Left kidney (tissue), 2 donors: Measurements from ENCODE around the gene HINFP. TPM values are rescaled to one million over a fixed set of nuclear protein-coding genes. Genes with fewer than 3 reads are reported as not detected.
"Not testable (repeated sequence)": the region's sequence is repeated elsewhere in the genome, so short reads cannot be mapped to it uniquely, and the experiment has no call there.

Experiments
- DNase-seq: peaks from one replicate; pipeline ENCODE4 v3.0.0-alpha.2; 2013
- polyA plus RNA-seq: library from polyadenylated mRNA; unstranded; fragments of 120-200 nt; gene quantifications from one replicate; pipeline ENCODE4 v1.2.1, GENCODE V29; 2013; ENCODE audit not compliant: insufficient read length

The HINFP gene
- polyA plus RNA-seq, 1 donor: 43.3 TPM

DNA sequence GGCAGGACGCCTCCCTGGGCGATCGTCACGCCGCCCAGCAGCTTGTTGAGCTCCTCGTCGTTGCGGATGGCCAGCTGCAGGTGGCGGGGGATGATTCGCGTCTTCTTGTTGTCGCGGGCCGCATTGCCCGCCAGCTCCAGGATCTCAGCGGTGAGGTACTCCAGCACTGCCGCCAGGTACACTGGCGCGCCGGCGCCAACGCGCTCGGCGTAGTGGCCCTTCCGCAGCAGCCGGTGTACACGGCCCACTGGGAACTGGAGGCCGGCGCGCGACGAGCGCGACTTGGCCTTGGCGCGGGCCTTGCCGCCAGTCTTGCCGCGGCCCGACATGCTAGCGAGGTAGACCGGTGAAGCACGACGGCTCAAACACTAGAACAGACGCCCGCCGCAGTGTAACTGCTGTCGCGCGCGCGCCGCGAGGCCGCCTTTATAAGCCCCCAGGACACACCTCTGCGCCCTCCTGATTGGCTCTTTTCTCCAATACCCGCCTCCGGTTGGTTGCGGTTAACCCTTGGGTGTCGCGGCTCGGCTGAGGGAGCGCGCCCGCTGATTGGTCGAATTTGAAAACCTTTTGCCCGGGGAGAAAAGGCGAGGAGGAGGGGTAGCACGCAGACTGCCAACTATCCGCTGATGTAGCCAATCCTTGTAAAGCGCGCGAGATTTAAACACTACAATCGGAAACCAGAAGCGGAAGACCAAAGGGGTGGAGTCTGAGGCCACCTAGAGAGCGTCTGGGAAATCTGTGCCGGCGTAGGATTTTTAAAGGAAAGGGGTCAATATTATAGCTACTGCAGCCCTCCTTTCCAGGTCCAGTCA is 26.1 kb upstream of the HINFP start:
- peak; percentile 99 for DNase-seq

DNA sequence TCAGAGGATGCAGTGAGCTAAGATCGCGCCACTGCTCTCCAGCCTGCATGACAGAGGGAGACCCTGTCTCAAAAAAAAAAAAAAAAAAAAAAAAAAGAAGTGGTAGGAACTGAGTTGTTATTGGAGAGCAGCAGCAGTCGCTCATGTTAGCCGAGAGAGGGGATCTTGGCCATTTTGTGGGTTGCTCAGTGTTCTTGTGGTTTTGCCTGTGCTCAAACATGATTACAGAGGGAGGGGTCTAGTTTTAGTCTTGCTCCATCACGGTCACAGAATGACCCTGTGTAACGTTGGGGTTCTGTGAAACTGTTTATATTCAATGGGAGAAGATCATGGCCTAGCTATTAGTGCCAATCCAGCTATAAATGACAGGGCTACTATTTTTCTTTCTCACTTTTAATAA is 21.7 kb upstream of the HINFP start:
- no peak for DNase-seq

DNA sequence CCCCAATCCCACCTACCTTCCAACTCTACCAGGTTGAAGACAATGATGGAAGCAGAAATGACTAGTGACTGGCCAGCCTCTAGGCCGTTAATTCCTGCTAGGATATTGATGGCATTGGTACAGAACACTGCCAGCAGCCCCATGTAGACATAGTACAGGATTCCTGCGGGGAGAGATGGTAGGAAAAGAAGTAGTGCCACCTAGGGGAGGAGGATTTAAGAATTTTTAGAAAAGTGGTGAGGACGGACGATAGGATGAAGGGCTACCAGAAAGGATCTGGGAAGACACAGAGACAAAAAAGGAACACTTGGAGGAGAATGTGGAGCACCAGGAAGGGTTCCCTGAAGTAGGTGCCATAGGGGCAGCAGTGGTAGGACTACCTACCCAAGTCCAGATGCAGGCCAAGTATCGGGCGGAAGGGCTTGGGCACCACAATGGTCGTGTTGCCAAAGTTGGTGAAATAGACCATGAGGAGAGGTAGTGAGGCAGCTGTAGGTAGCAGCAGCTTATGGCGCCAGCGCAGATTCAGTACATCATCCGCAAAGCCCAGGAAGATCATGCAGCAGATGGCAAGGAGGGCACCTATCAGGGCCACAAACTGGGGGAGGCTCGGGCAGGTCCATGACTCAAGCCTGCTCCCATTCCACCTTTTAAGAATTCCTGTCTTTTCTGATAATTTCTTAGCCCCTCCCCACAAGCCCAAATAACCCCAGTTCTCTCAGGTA is 21.0 kb upstream of the HINFP start:
- DNase-seq: no peak

DNA sequence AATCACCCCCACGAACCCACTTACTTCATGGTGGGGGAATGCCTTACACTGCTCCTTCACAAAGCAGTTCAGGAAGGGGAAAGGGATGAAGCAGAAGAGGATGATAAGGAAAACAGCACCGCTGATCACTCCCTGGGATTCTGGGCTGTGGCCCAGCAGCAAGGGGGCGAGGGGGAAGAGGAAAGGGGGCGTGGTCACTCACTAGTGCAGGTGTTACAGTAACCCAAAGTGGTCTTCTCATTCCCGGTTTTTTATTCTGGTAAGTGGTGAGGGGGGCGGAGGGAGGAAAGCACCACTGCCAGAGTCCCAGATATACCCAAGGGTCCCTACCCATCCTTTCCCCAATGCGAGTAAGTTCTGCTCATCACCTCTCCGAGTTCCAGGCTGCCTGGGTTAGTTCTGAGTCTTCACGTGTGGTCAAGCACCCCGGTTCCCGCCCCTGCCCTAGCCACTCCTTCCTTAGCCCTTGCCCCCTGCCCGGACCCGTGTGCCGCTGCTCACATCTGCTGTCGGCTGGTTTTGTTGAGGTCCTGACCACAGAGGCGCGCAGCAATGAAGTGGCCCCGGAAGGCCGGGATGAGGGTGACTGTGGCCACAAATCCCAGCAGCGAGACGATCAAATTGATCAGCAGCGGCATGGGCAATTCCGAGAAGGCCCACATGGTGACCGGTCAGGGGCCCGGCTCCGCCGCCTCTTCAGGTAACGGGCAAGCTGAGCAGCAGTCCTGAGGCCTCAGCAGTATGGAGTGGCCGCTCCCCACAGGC is 20.2 kb upstream of the HINFP start:
- no peak for DNase-seq

DNA sequence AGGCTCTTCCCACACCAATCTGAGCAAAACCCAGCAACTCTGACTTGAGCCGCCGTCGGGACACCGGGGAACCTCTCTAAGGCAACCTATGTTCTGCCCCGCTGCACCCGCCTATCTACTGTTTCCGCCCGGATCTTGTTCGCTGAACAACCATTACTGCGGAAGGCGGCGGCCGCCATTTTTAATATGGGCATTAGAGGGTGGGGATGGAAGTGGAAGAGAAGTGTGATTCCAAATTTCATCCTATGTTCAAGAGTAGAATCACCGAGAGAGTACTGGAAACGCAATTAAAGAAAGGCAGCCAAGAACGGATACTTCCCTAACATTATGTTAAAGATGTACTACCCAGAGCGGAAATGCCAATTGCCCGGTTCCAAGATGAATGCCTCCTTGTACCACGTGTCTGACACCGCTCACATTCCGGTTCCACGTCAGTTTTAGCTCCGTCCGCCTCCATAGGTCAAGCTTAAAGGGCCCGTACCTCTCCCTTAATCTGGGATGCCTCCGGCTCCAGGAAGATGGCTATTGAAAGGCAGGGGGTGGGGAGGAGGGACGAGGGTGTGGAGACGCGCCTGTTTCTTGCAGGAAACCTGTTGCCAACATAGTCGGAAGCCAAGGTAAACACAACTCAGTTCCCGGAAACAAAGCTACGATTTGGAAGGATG is 19.5 kb upstream of the HINFP start, which contains the start of gene DPAGT1:
DPAGT1 (minus strand) TSS at position 95 of the 665 bp plus-strand sequence. CDS start 198 bp downstream, outside the sequence.
- DNase-seq: peak; percentile 94

DNA sequence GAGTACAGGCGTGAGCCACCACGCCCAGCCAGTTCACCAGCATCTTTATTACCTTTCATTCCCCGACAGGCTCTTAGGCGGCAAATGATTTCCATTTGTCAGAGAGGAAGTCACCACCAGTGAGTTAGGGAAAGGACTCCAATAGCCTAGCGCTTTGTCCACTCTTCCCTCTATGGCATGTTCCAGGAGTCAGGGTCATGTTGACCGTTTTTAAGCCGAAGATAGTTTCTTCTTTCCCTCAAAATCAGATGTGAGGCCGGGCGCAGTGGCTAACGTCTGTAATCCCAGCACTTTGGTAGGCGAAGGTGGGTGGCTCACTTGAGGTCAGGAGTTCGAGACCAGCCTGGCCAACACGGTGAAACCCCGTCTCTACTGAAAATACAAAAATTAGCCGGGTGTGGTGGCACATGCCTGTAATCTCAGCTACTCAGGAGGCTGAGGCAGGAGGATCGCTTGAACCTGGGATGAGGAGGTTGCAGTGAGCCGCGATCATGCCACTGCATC is 18.2 kb upstream of the HINFP start:
- DNase-seq: not testable (repeated sequence)

- no peak for DNase-seq
These were observed 17.6 kb upstream of the HINFP start for GRCh38 chr11:119103793-119104192.

DNA sequence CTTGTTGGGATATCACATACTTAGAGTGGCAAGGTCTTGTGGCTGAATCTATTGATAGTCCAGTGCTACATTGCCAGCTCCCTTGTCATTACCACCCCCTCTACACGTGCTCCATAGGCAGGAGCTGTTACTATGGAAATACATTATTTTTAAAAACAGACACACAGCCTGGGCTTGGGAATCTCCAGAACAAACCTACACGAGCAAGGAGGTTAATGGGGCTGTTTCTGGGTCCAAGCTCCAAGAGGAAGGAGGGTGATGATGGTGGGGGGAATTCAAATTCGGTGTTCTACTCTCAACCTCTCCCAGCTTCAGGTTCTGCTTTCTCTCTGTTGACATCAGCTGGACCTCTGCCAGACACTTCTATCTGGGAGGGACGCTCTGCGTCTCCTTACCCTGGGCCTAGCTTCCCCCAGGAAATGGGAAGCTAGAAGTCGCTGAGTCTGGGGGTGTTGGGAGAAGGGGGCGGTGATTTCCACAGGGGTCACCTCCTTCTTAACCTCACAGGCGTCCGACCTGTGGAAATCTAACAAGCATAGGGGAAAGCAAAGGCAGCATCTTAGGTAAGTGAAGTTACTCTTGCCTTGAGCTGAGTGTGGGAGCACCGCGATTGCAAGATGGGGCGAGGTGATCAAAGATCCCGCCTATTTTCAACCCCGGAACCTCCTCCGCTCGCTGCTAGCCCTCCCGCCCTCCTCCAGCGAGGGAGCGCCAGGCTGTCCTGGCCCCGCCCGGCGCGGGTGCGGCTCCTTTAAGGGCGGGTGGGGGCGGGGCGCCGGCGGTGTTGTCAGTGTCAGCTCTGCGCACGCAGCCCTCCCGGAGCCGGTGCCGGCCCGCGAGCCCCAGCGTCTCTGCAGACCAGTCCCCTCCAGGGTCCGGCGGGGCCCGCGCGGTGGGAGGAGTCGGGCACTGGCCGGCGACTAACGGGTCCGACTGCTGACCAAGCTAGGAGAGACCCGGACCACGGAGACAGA is 14.5 kb upstream of the HINFP start, which contains the start of gene C2CD2L:
C2CD2L (plus strand) TSS at position 781 of the 974 bp plus-strand sequence. CDS start 398 bp downstream, outside the sequence.
- peak; percentile 87 for DNase-seq

DNA sequence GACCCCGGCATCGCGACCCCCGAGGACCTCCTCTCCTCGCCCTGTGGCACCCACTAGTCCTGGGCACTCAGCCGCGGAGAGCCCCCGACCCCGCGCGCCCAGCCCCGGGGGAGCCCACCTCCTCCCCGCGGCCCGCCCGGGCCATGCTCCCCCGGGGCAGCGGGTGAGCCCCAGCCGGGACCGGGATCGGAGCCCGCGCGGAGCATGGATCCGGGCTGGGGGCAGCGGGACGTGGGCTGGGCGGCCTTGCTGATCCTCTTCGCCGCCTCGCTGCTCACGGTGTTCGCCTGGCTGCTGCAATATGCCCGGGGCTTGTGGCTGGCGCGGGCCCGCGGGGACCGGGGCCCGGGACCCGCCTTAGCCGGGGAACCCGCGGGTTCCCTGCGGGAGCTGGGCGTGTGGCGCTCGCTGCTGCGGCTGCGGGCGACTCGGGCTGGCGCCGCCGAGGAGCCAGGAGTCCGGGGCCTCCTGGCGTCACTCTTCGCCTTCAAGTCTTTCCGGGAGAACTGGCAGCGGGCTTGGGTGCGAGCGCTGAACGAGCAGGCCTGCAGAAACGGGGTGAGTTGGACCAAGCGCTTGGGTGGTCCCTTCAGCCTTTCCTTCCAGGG is 13.7 kb upstream of the HINFP start:
- no peak for DNase-seq

DNA sequence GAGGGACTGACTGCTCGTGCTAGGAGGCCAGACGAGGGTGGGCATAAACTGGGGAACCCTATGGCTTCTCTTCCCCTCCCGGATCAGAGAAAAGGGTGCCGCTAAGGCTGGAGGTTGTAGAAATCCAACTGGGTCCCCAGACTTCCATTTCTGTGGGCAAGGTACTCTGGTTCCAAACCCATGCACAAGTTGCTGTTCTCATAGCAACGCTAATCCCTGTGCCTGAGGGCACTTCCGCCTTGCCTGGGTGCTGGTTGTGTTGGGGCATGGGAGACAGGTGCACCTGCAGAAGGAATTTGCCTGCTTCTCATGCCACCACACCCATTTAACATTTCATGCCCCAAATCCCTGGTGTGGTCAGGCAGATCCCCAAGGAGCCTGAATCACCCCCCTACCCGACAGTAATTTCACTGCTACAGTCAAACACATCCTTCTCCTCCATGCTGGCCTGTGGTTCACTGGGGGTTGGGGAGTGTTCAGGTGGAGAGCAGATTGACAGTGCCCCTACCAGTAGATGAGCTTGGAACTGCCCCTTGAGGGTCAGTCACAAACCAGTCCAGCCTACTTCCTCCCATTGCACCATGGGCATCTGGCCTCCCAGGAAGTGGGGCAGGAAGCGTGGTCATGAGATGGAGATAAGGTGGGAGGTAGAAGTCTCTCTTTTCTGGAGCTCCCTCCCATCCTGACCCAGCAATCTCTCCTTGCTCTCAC is 13.1 kb upstream of the HINFP start:
- no peak for DNase-seq

DNA sequence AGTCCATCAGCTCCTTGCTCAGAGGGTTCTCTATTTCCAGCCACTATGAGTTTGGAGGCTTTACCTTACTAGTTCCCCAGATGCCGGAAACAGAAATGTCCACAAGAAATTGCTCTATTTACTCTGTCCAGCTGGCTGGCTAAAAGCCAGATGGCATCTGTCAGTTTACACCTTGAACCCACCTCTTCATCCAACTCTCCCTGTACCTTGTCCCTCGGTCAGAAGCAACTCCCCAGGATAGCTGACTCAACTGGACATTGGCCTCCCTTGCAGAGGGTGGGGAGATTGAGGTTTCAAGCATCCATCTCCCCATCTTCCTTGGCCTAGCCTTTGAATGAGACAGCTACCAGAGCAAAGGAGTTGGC is 12.5 kb upstream of the HINFP start:
- DNase-seq: no peak

DNA sequence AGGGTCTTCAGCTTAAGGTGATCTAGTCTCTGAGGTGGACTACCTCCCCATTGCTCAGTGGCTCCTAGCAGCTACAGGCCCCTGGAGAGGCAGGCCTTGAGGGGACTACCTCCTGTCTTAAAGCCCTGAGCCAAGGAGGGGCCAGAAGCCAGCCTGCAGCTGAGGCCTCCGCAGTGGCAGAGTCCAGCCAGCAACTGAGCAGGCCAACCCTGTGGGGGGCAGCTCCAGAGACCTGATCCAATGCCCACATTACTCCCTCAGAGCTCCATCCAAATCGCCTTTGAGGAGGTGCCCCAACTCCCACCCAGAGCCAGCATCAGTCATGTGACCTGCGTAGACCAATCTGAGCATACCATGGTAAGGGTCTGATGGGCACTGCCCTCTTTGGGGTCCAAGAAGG is 11.5 kb upstream of the HINFP start:
- DNase-seq: no peak

DNA sequence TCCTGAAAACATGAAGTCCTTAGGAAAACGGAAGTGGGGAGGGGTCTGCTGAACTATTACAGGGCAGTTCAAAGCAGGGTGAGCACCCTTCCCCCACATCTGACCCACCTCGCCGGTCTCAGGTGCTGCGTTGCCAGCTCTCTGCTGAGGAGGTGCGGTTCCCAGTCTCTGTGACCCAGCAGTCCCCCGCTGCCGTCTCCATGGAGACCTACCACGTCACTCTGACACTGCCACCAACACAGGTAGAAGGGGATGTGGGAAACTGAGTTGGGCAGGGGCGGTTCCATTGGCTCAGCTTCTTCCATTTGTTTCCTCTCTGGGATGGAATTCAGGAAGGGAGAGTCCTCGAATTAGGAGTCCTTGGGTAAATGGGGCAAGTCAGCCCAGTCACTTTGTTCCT is 10.9 kb upstream of the HINFP start:
- DNase-seq: no peak

- no peak for DNase-seq
These were observed 9.9 kb upstream of the HINFP start for GRCh38 chr11:119111361-119111925.

- DNase-seq: no peak
These were observed 8.9 kb upstream of the HINFP start for GRCh38 chr11:119112314-119113020.

GRCh38 chr11:119113716-119114115 is 7.7 kb upstream of the HINFP start:
- no peak for DNase-seq

DNA sequence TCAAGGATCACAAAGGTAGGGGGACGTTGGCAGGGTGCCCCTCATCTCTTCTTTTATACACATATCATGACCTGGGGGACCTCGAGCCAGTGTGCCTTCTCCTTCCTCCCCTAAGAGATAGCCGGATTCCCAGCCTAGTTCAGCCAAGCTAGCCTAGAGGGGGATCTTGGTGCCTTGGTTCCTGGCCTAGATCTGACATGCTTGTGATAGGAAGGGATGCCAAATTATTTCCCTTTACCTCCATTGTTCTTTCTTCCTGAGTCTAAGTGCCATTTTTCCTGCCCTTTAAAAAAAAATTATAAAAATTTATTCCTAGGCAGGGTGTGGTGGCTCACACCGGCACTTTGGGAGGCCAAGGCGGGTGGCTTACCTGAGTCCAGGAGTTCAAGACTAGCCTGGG is 7.0 kb upstream of the HINFP start:
- DNase-seq: no peak

DNA sequence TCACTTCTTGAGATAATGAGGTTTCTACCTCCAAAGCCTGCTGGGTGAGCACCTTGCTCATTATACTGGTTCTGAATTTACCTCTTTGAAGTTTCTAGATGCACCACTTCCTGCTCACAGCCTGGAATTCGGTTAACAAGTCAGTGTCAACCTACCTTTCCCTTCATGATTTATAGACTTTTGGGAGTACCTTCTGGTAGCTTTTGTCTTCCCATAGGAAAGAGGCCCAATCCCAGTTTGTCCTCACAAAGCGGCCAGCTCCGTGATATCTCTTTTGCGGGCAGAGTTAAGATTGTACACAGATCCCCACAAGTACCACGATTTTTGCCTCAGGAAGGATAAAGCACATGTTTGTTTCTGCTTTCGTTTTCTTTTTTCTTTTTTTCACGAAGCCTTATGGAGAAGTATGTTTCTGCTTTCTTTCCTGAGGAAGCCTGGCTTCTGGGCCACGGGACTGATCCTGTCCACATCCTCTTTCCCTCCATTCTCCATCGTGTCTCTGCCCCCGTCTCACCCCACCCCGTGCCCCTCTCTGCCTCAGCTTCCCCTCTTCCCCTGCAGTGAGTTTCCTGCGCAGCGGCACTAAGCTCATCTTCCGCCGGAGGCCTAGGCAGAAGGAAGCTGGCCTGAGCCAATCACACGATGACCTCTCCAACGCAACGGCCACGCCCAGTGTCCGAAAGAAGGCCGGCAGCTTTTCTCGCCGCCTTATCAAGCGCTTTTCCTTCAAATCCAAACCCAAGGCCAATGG is 5.7 kb upstream of the HINFP start:
- no peak for DNase-seq
